HepG2 (cell line): ENCODE results near the gene ADGRG6.

Source experiments
- DPF2 ChIP-seq: sonication (generic); formaldehyde crosslinking; IDR thresholded peaks from 2 replicates; pipeline ENCODE4 v1.4.0; 2020; ENCODE audit warnings: mild to moderate bottlenecking, low read depth, missing genetic modification reagents, borderline replicate concordance
- TF ChIP-seq, protein P1 (sequence below): sonication (generic); formaldehyde crosslinking; IDR thresholded peaks from 2 replicates; pipeline ENCODE4 v1.5.0; 2020; ENCODE audit warnings: missing genetic modification reagents

DNA sequence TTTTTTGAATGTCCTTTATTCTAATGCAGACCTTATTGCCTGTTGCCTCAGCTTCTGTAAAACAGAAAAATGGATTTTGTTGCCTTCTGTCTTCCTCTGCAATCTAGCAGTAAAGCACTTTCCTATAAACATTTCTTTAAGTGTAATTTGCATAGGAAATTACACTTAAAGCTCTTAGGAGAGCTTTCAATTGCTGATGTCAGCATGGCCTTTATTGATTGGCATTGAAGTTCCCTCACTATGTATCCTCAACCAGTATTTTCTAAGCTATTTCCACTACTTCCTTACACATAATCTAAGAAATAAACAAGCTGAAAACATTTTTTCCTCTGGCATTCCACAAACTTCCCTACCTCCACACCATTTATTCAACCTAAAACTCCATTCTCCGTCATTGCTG is 22.3 kb downstream of the ADGRG6 start:
- no peak for TF ChIP-seq DPF2 (CRISPR knock-in tag)
- TF ChIP-seq, protein P1, sequence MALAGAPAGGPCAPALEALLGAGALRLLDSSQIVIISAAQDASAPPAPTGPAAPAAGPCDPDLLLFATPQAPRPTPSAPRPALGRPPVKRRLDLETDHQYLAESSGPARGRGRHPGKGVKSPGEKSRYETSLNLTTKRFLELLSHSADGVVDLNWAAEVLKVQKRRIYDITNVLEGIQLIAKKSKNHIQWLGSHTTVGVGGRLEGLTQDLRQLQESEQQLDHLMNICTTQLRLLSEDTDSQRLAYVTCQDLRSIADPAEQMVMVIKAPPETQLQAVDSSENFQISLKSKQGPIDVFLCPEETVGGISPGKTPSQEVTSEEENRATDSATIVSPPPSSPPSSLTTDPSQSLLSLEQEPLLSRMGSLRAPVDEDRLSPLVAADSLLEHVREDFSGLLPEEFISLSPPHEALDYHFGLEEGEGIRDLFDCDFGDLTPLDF: no peak
